Anterior cingulate cortex (tissue), 58 donors: ENCODE measurements around the gene OR4D1.
"Not testable (repeated sequence)": the region's sequence is repeated elsewhere in the genome, so short reads cannot be mapped to it uniquely, and the experiment has no call there.

ENCODE experiments used
- DNase-seq, 58 donors: peaks; one replicate each; lab custom pipeline; 2025; lab: John Stamatoyannopoulos, UW

OR4D1 gene

GRCh38 chr17:58147930-58148434 is at the start of gene OR4D1:
OR4D1 (plus strand) TSS chr17:58148384; CDS start chr17:58155154, 6,770 bp downstream.
- no peak for DNase-seq

- DNase-seq = no peak
These were observed 47.7 kb upstream of the OR4D1 start for GRCh38 chr17:58100506-58100905.

- not testable (repeated sequence) for DNase-seq
These were observed 46.3 kb upstream of the OR4D1 start for GRCh38 chr17:58101898-58102297.

GRCh38 chr17:58105093-58105492 is 43.1 kb upstream of the OR4D1 start:
- DNase-seq = no peak

GRCh38 chr17:58107306-58107705 is 40.9 kb upstream of the OR4D1 start:
- DNase-seq = no peak

GRCh38 chr17:58109197-58109596 is 39.0 kb upstream of the OR4D1 start:
- DNase-seq = no peak

- DNase-seq = no peak
These were observed 38.2 kb upstream of the OR4D1 start for GRCh38 chr17:58110012-58110411.

GRCh38 chr17:58111676-58112075 is 36.5 kb upstream of the OR4D1 start:
- no peak for DNase-seq

GRCh38 chr17:58112970-58113631 is 35.1 kb upstream of the OR4D1 start:
- peak in 55 of 58 donors; percentile 8 to 85 (median 46) for DNase-seq

GRCh38 chr17:58113947-58114346 is 34.2 kb upstream of the OR4D1 start:
- no peak for DNase-seq

GRCh38 chr17:58117382-58117781 is 30.8 kb upstream of the OR4D1 start:
- DNase-seq = no peak

- DNase-seq = no peak
These were observed 28.7 kb upstream of the OR4D1 start for GRCh38 chr17:58119491-58119890.

GRCh38 chr17:58120195-58120822 is 27.9 kb upstream of the OR4D1 start:
- DNase-seq = no peak

GRCh38 chr17:58121925-58122324 is 26.3 kb upstream of the OR4D1 start:
- DNase-seq = peak in 11 of 58 donors; percentile 0 to 20 (median 4)

GRCh38 chr17:58127846-58128245 is 20.3 kb upstream of the OR4D1 start:
- no peak for DNase-seq

GRCh38 chr17:58132697-58133096 is 15.5 kb upstream of the OR4D1 start:
- not testable (repeated sequence) for DNase-seq

- no peak for DNase-seq
These were observed 11.4 kb upstream of the OR4D1 start for GRCh38 chr17:58136669-58137279.

- no peak for DNase-seq
These were observed 6.7 kb upstream of the OR4D1 start for GRCh38 chr17:58141505-58141904.

- not testable (repeated sequence) for DNase-seq
These were observed 4.8 kb upstream of the OR4D1 start for GRCh38 chr17:58143335-58143734.

GRCh38 chr17:58144801-58145200 is 3.4 kb upstream of the OR4D1 start:
- DNase-seq = no peak

- no peak for DNase-seq
These were observed 425 bp downstream of the OR4D1 start for GRCh38 chr17:58148609-58149008.

- DNase-seq = no peak
These were observed 2.2 kb downstream of the OR4D1 start for GRCh38 chr17:58150394-58150793.
